BLaER1 (cell line): ENCODE measurements around the gene TEX51.

Experiments
- H3K27ac ChIP-seq: shearing (Covaris generic); formaldehyde crosslinking; 2 replicates; pipeline ENCODE4 v1.8.1; 2022
- H3K27me3 ChIP-seq: shearing (Covaris generic); formaldehyde crosslinking; 2 replicates; pipeline ENCODE4 v1.8.1; 2022
- H3K36me3 ChIP-seq: shearing (Covaris generic); formaldehyde crosslinking; 2 replicates; pipeline ENCODE4 v1.8.1; 2022
- H3K4me1 ChIP-seq: shearing (Covaris generic); formaldehyde crosslinking; 2 replicates; pipeline ENCODE4 v1.8.1; 2022
- H3K4me2 ChIP-seq: shearing (Covaris generic); formaldehyde crosslinking; 2 replicates; pipeline ENCODE4 v1.8.1; 2022
- H3K4me3 ChIP-seq: shearing (Covaris generic); formaldehyde crosslinking; 2 replicates; pipeline ENCODE4 v1.8.1; 2022
- H3K9ac ChIP-seq: shearing (Covaris generic); formaldehyde crosslinking; 2 replicates; pipeline ENCODE4 v1.8.1; 2022
- H3K9me3 ChIP-seq: shearing (Covaris generic); formaldehyde crosslinking; 2 replicates; pipeline ENCODE4 v1.8.1; 2022
- H4K20me1 ChIP-seq: shearing (Covaris generic); formaldehyde crosslinking; 2 replicates; pipeline ENCODE4 v1.8.1; 2022
- Cebpa-rat ChIP-seq: shearing (Covaris generic); IDR thresholded peaks from 2 replicates; pipeline ENCODE4 v1.8.1; 2022

TEX51 gene

DNA sequence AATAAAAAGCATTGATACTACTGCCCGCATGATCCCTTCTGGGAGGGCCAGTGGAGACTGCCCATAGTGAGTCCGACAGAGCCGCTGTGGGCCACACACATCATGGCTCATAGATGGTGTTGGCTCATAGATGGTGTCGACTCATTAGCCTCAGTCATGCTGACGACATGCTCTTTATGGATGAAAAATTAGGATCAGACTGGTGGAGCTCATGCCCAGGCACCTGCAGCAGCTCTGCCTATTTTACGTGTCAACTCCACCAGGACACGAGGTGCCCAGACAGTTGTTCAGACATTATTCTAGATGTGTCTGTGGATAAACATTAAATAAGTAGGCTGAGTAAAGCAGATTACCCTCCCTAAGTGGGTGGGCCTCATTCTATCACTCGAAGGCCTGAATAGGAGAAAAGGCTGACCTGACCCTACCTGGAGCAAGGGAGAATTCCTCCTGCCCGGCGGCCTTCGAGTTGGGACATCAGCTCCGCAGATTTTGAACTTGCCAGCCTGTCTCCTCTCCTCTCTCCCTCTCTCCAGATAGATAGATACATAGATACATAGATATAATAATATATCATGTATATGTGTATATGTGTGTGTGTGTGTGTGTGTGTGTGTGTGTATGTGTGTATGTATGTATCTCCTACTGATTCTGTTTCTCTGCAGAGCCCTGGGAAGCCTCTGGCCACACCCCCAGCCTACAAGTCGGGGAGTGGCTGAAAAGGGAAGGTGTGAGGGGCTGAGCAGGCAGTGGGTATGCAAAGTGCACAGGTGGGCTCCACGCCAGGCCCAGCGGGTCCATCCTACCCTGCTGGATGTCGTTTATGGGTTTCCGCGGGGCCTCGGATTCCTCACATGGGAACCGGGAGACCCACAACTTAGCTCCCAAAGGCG, 13.6 kb upstream of the TEX51 start:
- Histone ChIP-seq H3K4me3 (no peak overlapping the region), H3K4me2 (no peak overlapping the region), H3K9ac (no peak overlapping the region), H3K4me1 (peaks cover 5% of the 10 kb centered on the region; the same call in 1 of the 2 replicates), H3K36me3 (no peaks in the 10 kb centered on the region), H3K27ac (no peak overlapping the region), H4K20me1 (no peaks in the 10 kb centered on the region), H3K27me3 (no peaks in the 10 kb centered on the region), H3K9me3 (no peaks in the 10 kb centered on the region)
- no peak for TF ChIP-seq Cebpa-rat

GRCh38 chr2:126885751-126886210, 12.9 kb upstream of the TEX51 start:
- Histone ChIP-seq H3K27me3 (no peaks in the 10 kb centered on the region), H3K9ac (no peak overlapping the region), H3K4me2 (peak overlapping the region; percentile 39), H4K20me1 (no peaks in the 10 kb centered on the region), H3K36me3 (no peaks in the 10 kb centered on the region), H3K27ac (no peak overlapping the region), H3K9me3 (no peaks in the 10 kb centered on the region), H3K4me1 (peaks cover 5% of the 10 kb centered on the region; the same call in 1 of the 2 replicates), H3K4me3 (no peak overlapping the region)
- TF ChIP-seq Cebpa-rat = no peak

DNA sequence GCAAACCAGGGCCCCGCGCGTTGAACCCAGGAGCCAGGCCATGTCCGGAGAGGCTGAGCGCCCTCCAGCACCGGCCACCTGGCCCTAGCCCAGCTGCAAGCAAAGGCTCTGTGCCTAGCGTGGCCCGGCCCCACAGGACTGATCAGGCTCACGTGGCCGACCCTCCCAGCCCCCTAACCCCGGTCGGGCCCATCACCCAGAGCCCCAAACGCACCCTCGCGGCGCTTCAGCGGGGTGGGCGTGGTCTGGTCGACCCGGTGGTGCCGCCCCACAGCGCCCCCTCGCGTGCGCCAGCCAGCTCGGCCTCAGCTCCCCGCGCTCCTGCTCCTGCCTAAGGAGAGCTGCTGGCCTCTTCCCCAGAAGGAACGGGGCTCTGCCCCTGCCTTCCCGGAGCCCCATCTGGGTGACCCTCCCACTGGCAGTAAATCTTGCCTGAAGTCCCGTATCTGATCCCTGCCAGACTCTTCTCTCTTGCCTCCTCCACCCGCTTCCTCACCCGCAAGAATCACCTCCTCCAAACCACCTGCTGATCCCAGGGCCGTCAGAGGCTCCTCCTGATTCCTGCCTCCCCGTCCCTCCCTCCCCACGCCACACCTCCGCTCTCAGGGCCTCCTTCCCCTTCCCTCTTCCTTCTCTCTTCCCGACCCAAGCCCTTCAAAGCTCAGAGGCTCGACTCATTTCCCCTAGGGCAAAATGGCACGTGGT, 12.3 kb upstream of the TEX51 start:
- no peak overlapping the region for H3K9ac ChIP-seq
- peaks cover 5% of the 10 kb centered on the region; the same call in 1 of the 2 replicates for H3K4me1 ChIP-seq
- no peaks in the 10 kb centered on the region for H3K36me3 ChIP-seq
- no peaks in the 10 kb centered on the region for H3K27me3 ChIP-seq
- no peak for TF ChIP-seq Cebpa-rat
- no peak overlapping the region for H3K4me3 ChIP-seq
- H3K4me2 ChIP-seq = peak overlapping the region; percentile 39
- no peaks in the 10 kb centered on the region for H4K20me1 ChIP-seq
- H3K27ac ChIP-seq = no peak overlapping the region
- H3K9me3 ChIP-seq = no peaks in the 10 kb centered on the region

DNA sequence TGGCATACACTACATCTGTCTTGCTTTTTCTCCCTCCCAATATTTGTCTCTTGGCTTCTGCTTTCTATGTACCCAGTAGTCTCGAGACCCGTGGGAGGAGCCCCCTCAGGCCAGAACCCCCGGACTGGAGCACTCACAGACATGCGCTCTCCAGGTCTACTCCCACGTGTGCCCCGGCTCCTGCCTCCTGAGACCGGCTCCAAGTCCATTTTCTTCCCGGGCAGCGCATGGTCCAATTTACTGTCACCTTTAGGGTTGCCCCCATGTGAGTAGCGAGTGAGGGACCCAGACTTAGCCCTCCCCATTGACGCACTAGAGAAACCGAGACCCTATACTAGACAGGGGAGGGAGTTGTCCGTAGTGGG, 11.8 kb upstream of the TEX51 start:
- Histone ChIP-seq H3K9me3 (no peaks in the 10 kb centered on the region), H3K9ac (no peak overlapping the region), H3K4me2 (no peak overlapping the region), H3K4me1 (peaks cover 5% of the 10 kb centered on the region; the same call in 1 of the 2 replicates), H4K20me1 (no peaks in the 10 kb centered on the region), H3K27me3 (no peaks in the 10 kb centered on the region), H3K36me3 (no peaks in the 10 kb centered on the region), H3K4me3 (no peak overlapping the region), H3K27ac (no peak overlapping the region)
- no peak for TF ChIP-seq Cebpa-rat

DNA sequence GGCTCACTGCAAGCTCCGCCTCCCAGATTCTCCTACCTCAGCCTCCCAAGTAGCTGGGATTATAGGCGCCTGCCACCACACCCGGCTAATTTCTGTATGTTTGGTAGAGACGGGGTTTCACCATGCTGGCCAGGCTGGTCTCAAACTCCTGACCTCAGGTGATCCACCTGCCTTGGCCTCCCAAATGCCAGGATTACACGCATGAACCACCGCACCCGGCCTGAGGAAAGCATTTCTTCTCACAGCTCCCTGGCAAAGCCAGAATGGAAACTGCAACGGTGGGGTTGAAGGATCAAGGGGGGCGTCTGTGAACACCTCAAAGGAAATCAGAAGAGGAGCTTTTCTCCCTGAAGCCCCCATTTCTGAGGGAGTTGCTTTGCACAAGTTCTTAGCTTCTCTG, 11.2 kb upstream of the TEX51 start:
- H3K9me3 ChIP-seq = no peaks in the 10 kb centered on the region
- H3K9ac ChIP-seq = no peak overlapping the region
- peaks cover 5% of the 10 kb centered on the region; the same call in 1 of the 2 replicates for H3K4me1 ChIP-seq
- no peak for TF ChIP-seq Cebpa-rat
- no peak overlapping the region for H3K4me2 ChIP-seq
- no peak overlapping the region for H3K4me3 ChIP-seq
- no peaks in the 10 kb centered on the region for H3K27me3 ChIP-seq
- no peaks in the 10 kb centered on the region for H4K20me1 ChIP-seq
- H3K36me3 ChIP-seq = no peaks in the 10 kb centered on the region
- no peak overlapping the region for H3K27ac ChIP-seq

DNA sequence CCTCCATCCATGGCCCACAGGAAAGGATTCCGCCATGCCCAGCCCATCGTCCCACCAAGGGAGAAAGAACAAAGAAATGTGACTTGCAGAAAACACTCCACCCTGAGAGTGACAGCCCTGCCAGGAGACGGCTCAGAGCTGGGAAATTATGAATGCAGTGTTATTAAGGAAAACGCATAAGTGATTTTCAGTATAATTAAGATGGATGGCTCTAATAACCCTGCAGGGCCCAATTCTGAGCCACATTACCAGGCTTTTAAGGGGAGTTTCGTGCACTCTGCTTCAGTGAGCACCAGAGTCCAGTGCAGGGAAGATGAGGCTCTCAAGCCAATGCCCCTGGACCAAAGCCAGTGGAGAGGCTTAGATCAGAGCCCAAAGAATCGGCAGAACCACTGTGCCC, 10.6 kb upstream of the TEX51 start:
- H3K27ac ChIP-seq = no peak overlapping the region
- no peak overlapping the region for H3K4me2 ChIP-seq
- H4K20me1 ChIP-seq = no peaks in the 10 kb centered on the region
- no peak overlapping the region for H3K9ac ChIP-seq
- H3K9me3 ChIP-seq = no peaks in the 10 kb centered on the region
- H3K36me3 ChIP-seq = no peaks in the 10 kb centered on the region
- TF ChIP-seq Cebpa-rat = no peak
- H3K4me3 ChIP-seq = no peak overlapping the region
- H3K4me1 ChIP-seq = peaks cover 5% of the 10 kb centered on the region; the same call in 1 of the 2 replicates
- no peaks in the 10 kb centered on the region for H3K27me3 ChIP-seq

- H4K20me1 ChIP-seq = no peaks in the 10 kb centered on the region
- H3K27ac ChIP-seq = no peak overlapping the region
- H3K27me3 ChIP-seq = no peaks in the 10 kb centered on the region
- no peaks in the 10 kb centered on the region for H3K9me3 ChIP-seq
- H3K9ac ChIP-seq = no peak overlapping the region
- no peak for TF ChIP-seq Cebpa-rat
- no peaks in the 10 kb centered on the region for H3K36me3 ChIP-seq
- H3K4me3 ChIP-seq = no peak overlapping the region
- no peak overlapping the region for H3K4me2 ChIP-seq
- H3K4me1 ChIP-seq = peaks cover 5% of the 10 kb centered on the region; the same call in 1 of the 2 replicates
These were observed 9.6 kb upstream of the TEX51 start for GRCh38 chr2:126889071-126889470.

GRCh38 chr2:126889496-126890135, 9.1 kb upstream of the TEX51 start:
- Histone ChIP-seq H4K20me1 (no peaks in the 10 kb centered on the region), H3K4me1 (peaks cover 5% of the 10 kb centered on the region; the same call in 1 of the 2 replicates), H3K36me3 (no peaks in the 10 kb centered on the region), H3K4me3 (no peak overlapping the region), H3K27me3 (no peaks in the 10 kb centered on the region), H3K27ac (no peak overlapping the region), H3K4me2 (no peak overlapping the region), H3K9me3 (no peaks in the 10 kb centered on the region), H3K9ac (no peak overlapping the region)
- no peak for TF ChIP-seq Cebpa-rat

DNA sequence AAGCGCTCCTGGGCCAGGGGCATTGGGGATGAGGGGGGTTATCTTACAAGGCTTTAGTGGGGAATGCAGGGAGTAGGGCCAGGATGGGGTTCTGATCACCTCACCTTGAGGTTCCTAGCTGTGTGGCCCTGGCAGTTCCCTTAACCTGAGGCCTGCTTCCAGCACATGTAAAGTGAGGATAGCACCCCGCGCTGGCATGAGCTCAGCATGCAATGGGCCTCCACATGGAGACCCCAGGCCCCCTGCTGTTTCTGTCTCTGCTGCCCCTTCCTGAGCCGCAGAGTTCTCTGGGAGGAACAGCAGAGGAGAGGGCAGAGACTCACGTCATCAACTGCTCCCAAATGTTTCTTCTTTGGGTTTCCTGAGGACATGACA, 8.6 kb upstream of the TEX51 start:
- Histone ChIP-seq H3K4me3 (no peak overlapping the region), H3K4me1 (peaks cover 5% of the 10 kb centered on the region; the same call in 1 of the 2 replicates), H3K9me3 (no peaks in the 10 kb centered on the region), H3K4me2 (no peak overlapping the region), H3K36me3 (no peaks in the 10 kb centered on the region), H3K27ac (no peak overlapping the region), H4K20me1 (no peaks in the 10 kb centered on the region), H3K9ac (no peak overlapping the region), H3K27me3 (no peaks in the 10 kb centered on the region)
- TF ChIP-seq Cebpa-rat = no peak
